HG03045 (cell line): ENCODE results near the gene TMED6.

Experiments used
- ATAC-seq: cut with Tn5 transposase; IDR thresholded peaks from one replicate; pipeline ENCODE4 v1.9.1; 2021; ENCODE audit warnings: mild to moderate bottlenecking, moderate library complexity; ENCODE audit not compliant: unreplicated experiment

Gene TMED6

DNA sequence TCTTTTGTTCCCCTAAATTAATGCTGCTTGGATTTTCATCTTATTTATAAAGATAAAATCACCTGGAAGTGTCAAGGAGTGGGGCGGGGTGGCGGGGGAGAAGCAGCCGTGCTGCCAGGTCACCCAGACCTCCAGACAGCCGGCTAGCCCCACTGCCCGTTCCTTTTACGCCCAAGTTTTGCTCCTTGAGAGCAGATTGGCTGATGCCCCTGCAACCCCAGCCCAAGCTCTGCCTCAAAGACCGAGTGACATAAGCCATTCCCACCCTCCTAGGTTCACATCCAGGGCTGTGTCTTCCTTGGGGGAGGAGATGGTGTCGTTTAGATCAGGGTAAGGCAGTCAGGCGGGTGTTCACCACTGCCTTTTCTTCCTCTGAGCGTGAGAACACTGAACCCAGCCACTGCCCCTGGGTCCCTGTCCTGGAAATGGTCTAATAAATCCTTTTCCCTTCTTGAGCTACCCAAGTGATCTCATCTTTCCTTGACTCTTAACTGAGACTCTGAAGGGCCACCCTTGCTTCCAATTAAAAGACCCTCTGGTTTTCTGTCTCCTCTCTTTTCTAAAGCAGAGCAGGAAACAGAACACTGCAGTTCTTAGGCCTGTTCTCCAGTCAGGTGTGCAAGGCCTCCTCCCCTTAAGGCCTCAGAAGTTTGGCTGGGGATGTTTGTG, 26.9 kb downstream of the TMED6 start:
- no peak for ATAC-seq

DNA sequence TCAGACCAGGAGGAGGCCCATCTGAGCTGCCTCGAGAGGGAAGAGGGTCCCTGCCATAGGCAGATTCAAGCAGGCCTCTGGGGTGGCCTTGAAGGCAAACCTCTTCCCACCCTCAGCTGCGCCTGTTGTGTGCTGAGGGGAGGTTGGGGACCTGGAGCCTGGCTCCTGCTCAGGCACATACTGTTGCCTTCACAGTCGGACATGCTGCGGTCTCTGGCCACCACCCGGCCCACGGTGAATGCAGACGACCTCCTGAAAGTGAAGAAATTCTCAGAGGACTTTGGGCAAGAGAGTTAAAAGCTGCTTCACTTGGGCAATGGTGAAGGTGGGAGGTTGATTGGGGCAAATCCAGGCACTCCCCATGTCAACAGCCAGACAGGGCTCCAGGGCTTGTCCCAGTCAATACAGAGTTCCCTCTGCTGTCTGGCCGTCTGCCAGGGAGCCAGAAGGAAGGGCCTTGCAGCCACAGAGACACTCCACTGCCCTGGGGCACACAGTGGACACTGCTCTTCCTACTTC, 27.5 kb downstream of the TMED6 start:
- no peak for ATAC-seq

DNA sequence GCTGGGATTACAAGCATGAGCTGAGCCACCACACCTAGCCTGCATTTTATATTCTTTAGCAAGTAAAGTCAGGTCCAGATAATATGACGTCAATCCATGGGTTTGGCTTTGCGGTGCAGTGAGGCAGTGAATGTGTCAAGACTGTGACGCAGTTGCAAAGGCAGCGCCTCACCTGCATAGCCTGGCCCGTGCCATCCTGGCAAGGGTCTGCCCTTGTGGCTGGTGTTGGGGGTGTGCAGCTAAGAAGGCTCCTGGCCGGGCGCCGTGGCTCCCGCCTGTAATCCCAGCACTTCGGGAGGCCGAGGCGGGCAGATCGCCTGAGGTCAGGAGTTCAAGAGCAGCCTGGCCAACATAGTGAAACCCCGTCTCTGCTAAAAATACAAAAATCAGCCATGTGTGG, 28.2 kb downstream of the TMED6 start:
- no peak for ATAC-seq

DNA sequence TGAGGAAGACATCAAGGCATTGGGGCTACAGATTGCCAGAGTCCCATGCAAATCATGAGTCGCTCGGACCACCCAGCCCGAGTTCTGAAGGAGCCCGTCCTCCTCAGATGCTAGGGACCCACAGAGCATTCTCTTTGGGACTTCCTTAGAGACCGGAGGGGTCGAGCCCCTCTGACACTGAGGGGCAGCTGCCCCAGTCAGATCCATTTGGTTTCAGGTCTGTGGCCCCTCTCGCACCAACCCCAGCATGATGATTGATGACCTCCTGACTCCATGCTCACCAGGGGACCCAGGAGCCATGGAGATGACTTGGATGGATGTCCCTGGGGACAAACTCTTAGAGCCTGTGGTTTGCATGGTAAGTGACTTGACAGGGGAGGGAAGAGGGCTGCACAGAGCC, 29.2 kb downstream of the TMED6 start:
- no peak for ATAC-seq

DNA sequence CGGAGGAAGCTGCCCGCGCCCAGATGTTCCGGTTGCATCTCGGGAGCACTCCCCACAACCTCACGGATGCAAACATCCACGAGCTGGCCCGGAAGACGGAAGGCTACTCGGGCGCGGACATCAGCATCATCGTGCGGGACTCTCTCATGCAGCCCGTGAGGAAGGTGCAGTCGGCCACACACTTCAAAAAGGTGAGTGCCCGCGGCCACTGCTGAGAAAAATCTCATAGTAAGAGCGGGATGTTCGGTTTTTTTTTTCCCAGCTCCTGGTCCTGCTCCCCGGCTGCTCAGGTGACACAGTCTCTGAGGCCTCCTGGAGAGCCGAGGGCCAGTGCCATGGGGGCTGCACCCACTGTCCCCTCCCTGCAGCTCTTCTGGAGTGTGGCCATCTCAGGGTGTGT, 30.5 kb downstream of the TMED6 start:
- ATAC-seq = no peak

DNA sequence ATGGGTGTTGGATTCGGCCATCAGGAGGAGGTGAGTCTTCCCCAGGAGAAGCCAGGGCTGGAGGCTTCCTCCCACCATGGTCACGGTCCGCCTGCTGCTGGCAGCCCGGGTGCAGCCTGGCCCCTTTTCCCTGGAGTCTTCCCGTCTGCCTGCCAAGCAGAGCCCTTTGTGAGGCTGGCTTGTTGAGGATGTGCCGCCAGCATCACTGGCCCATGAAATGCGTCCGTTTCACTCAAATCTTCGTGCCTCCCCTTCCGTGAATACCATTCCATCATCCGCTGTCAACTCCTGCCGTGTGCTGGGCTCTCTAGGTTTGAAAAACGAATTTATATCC, 30.9 kb downstream of the TMED6 start:
- no peak for ATAC-seq

DNA sequence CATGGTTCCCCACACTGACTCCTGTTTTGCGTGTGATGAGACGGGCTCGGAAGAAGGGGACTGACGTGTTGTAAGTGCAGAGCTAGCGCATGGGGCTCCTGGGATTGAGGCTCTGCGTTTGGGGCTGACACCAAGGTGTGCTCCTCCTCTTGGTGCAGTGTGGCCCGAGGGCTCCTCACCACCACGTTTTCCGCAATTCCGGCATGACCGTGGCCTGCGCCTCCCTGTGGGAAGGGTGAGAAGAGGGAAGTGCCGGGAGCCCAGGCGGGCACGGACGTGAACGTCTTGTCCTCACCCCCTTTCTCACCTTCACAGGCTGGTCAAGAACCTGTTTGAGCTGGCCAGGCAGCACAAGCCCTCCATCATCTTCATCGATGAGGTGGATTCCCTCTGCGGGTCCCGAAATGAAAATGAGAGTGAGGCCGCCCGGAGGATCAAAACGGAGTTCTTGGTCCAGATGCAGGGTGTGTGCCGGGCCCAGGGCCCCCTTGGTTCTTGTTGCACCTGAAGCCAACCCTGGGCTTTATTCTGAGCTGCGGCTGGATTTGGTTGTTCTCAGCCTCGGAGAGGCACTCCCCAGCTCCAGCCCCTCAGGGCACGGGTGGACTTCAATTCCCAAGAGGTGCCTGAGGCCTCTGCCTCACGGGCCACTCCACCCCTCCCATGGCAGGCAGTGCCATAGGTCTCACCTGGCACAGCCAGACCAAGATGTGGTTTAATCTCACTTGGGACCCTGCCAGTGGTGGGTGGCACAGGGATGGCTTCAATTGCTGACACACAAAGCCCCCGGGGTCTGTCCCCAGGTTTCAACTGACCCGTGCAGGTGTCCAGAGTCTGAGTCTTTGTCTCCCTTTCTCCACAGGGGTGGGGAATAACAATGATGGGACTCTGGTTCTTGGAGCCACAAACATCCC, 31.5 kb downstream of the TMED6 start:
- no peak for ATAC-seq

DNA sequence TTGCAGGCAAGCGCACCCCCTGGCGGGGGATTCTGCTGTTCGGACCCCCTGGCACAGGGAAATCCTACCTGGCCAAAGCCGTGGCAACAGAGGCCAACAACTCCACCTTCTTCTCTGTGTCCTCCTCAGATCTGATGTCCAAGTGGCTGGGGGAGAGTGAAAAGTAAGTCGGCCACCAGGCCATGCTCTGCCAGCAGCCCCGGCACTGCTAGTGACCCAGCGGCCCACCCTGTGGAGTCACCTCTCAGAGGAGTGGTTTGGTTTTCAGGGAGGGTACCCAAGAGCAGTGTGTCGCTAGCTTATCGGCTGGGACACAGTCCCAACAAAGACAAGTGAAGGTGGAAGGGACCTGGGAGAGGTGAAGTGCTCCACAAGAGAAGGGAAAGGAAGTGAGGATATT, 32.2 kb downstream of the TMED6 start:
- no peak for ATAC-seq

DNA sequence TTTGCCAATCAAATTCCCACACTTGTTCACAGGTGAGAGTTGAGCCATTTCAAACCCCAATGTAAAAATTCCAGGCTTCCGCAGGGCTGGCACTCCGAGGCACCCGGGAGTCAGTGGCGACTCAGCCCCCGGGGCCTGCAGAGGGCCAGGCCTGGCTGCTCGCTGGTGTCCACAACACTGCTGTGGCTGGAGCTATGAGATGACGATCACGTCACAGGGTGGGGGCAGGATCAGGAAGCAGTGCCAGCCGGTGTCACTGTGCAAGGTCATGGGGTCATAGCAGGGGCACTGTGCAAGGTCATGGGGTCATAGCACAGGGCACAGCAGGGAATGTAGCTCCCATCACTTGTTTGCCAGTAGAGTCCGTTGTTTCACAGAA, 32.7 kb downstream of the TMED6 start:
- ATAC-seq = no peak

DNA sequence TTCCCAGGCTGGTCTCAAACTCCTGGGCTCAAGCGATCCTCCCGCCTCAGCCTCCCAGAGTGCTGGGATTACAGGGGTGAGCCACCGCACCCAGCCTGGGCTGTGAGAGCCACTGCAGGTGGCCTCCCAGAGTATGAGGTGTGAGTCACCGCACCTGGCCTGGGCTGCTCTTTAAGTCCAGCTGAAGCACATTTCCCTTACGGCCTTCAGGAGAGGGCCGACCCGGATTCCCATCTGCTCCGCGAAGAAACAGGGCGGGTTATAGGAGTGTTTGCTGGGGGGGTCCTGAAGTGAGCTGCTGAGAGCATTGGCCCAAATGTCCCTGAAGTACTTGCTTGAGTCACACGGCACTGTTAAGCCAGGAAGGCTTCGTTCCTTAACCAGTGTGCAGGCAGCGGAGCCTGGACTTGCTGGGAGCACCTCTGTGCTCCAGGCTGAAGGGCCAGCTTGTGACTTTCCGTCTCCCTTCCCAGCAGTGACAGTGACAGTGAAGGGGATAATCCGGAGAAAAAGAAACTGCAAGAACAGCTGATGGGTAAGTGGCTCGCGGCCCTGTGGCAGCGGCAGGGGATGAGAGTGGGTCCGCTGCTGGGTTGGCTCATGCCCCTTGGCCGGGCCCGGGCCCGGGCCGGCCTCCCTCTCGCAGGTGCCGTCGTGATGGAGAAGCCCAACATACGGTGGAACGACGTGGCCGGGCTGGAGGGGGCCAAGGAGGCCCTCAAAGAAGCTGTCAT, 33.2 kb downstream of the TMED6 start:
- no peak for ATAC-seq

DNA sequence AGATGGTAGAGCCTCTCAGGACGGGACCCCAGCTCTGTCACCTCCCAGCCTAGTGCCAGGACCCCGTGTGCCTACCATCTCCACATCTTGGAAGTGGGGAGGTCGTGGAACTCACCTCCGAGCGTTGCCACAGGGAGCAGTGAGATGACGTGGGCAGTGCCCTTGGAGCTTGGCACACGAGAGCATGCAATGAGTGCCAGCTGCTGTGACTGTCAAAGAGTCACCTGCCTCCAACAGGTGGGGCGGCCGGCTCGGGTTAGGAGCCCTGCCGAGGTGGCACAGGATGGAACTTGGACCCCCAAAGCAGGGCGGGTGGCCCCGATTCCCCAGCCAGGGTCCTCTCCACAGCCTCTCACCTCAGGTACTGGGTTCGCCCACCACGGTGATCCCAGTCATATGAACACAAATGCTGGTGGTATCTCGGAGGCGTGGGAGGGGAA, 35.0 kb downstream of the TMED6 start:
- ATAC-seq = no peak

DNA sequence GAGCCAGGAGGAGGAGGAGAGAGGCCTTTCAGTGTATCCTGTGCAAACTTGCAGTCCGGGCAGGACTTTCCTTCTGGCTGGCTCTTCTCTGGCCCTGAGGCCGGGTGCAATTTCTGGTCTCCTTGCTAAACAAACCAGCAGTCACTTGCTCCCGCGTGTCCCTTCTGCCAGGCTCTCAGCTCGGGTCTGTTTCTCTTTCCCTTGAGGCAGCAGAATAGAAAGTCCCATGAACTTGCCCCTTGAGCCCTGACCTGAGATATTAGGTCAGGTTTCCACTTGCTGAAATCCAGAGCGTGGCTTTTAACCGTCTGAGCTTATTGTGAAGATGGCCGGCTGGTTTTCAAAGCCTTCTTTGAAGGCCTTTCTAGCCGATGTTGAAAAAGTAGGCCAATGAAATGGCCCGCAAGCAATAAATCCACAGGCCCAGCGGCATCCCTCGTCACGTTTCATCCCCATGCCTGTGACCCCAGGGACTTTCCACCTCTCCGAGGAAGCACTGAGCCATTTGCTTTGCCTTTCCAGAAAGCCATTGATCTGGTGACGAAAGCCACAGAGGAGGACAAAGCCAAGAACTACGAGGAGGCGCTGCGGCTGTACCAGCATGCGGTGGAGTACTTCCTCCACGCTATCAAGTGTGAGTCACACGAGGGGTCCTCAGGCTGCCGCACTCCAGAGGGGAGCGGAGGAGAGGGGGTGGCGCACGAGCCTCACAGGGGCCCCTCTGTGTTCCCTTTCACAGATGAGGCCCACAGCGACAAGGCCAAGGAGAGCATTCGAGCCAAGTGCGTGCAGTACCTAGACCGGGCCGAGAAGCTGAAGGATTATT, 35.9 kb downstream of the TMED6 start:
- no peak for ATAC-seq

DNA sequence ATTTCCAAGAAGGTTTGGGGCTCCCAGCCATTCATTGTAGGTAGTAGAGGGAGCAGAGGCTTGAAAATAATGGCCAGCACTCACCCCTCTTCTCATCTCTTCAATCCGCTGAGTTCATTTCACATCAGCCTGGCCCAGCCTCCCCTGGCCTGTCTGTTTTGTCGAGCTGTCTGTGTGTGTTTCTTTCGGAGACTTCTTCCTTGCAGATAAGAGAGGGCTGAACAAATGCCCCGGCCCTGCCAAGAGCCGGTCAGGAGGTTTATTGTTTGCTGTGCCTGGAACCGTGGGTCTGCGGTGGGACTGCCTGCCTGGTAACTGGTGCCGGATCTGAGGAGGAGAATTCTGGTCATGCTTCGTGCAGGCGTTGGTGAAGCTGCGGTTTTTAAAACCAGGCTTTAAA, 37.1 kb downstream of the TMED6 start:
- ATAC-seq = no peak

DNA sequence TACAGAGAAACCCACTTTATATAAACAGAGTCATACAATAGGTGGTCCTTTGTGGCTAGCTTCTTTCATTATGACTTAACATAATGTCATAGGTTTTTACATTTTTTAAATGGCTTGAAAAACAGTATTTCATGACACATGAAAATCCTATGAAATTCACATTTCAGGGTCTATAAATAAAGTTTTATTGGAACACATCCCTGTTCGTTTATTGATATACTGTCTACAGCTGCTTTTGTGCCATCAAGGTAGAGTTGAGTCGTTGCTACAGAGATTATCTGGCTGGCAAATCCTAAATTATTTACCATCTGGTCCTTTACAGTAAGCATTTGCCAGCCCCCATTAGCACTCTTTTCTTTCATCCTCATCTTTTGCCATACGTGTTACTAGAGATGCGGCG, 38.1 kb downstream of the TMED6 start:
- no peak for ATAC-seq

DNA sequence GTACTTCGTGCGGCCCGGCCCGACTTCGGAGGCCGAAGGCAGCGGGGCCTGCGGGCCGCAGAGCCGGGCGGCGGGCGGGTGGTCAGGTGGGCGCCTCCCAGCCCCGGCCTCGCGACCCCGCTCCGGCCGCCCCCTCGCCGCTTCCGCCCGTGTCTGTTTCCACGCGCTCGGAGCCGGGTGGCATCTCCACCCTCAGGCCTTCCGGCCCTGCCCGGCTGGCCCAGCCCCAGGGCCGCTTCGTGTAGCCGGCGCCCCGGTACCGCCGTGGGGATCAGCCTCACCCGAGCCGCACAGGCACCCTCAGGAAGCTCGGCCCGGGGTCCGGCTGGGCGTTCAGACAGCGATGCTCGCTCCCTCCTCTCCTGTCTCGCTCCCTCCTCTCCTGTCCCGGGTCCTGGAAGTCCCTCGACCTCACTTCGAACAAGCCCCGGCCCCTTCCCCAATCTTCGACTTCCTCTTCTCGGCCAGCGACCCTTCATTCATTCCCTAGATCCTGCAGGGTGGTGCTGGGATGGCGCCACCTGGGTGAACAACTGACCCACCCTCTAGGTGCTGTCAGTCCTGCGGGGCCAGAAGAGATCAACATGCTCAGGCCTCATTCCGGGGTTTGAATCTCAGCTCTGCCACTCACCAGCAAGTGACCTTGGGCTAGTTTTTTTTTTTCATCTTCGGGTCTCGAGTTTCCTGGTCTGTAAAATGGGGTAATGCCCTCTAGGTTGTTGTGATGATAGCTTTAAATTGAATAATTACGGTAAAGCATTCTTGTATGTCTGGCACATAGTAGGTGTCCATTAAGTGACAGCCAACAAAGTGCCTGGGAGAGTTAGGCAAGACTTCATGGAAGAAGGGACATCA, 39.8 kb downstream of the TMED6 start:
- ATAC-seq = peak; percentile 52

DNA sequence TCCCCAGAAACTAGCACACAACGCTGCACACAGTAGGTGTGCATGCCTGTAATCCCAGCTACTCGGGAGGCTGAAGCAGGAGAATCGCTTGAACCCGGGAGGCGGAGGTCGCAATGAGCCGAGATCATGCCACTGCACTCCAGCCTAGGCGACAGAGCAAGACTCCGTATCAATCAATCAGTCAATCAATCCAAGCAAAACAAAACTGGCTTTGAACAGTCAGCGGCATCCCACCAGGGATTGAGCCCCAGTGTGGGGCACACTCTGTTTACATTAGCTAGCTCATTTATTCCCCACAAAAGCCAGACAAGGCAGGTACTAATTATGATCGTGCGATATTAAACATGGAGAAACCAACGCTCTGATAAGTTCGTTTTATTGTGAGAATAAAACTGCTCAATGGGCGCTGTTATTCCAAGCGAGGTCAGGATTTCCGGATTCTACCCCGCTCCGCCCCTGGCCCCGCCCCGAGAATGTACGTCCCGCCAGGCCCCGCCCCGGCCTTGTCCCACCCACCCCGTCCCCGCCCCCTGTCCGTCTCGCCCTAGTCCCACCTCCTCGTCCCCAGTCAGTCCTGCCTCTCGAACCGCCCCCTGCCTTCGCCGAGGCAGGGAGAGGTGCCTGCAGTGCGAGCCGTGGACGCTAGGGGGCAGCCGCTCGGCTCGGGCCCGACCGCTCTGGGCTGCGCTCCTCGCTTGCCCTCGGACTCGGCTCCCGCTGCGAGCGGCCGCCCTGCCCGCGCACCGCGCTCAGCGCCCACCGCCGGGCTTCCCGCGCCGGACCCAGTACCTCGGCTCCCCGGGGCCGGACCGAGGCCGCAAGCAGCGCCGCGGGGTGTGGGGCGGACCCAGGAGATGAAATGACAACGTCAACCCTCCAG, 40.7 kb downstream of the TMED6 start, which contains the start of gene VPS4A:
Gene VPS4A, plus strand, starts transcription at position 698 of the 880 bp plus-strand sequence. Its CDS starts 162 bp downstream, at position 860.
- peak; percentile 92 for ATAC-seq

DNA sequence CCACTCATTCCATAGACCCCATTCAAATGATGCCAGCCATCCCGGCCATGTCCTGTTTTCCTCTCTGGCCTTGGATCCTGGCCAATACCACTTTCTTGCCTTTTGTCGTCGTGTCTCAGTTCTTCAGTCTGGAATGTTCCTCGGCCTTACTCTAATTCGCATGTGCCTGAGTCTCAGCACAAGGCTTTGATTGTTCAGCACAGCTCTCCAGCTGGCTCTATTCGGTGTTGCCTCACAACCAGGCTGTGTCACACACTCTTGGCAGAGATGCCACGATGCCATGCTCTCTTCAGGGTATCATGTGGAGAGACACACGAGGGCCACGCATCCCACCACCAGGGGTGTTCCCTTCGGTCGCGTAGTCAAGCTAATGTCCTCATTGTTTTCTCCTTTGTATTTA, 42.3 kb downstream of the TMED6 start:
- ATAC-seq = no peak

DNA sequence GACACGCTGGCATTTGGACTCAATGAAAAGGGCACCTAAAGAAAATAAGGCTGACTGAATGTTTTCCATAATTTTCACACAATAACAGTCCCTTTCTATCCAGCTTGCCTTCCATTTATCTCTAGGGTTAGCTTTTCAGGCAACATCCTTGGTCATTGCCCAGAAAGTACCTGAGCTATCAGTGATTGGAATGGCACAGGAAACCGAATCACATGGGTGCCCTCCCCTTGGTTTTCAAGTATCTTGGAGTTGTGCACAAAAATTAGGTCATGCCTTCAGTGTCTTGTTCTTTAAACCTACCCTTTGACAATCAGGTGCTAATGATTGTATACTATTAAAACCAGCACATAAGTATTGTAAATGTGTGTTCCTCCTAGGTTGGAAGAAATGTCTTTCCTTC, 43.7 kb downstream of the TMED6 start:
- ATAC-seq = no peak

DNA sequence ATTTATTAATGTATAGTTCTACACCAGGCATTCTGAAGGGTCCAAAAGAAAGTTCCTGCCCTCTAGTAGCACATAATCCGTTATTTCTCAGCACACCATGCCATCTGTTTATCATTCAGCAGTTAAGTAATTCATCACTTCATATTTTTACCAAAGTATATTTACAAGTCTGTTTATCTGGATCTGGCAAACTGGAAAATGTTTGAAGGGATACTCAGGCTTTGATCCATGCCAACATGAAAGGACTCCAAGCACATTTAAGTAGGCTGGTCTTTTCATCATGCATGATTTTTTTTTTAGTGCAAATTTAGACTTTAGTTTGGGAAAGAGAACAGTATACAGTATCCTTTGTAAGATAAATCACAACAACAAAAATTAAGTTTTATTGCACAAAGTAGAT, 44.5 kb downstream of the TMED6 start:
- ATAC-seq = no peak
